NCI-H510A (cell line): ENCODE data around the gene PTCH1.

ENCODE experiments used
- DNase-seq: peaks from one replicate; lab custom pipeline; 2025; lab: John Stamatoyannopoulos, UW

The PTCH1 gene

DNA sequence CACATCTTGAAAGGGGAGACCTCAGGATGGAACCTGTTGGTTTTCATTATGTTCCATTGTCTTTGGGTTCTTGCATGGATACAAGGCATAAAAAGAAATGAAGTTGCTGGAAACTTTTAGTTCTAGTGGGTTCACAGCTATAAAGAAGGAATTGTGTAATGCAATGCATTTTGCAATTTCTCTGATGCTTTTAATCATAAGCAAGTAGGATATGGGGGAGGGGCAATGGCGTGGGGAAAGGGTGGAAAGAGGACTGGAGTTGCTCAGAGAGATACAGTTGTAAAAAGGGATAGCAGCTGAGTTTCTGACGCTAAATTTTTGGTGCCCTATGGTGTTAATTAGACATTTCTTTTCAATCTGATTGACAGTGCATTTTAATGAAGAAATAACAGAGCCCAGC is 110.7 kb downstream of the PTCH1 start:
- no peak for DNase-seq

DNA sequence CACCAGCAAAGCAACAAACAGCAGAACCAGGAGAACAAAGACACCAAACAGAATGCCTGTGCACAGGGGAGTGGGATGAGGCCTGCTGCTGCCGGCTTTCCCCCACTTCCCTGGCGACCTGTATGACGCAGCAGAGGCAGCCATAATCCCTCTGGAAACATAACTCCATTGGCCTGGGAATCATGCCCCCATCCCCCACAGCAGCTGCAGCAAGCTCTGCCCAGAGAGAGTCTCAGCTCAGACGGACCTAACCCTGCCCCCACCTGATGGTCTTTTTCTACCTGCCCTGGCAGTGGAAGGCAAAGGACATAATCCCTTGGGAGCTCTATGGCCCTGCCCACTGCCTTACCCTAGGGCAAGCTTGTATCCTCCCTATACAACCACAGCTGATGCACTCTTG is 117.5 kb downstream of the PTCH1 start:
- peak; percentile 10 for DNase-seq
